Astrocyte of the cerebellum (primary cell): ENCODE measurements around the gene GNG12.

Experiments
- DNase-seq: peaks from one replicate; pipeline ENCODE4 v3.0.0-alpha.2; 2011; ENCODE audit warnings: low read depth
- H3K4me3 ChIP-seq: 2 replicates; pipeline ENCODE4 v1.5.1; 2011; ENCODE audit warnings: mild to moderate bottlenecking, low read depth, low read length, moderate library complexity
- CTCF ChIP-seq: IDR thresholded peaks from 2 replicates; pipeline ENCODE4 v1.5.1; 2012; ENCODE audit warnings: low read length, low read depth, moderate library complexity, mild to moderate bottlenecking; ENCODE audit errors: missing control alignments
- in situ Hi-C: cut with HindIII; loops from 2 replicates; pipeline ENCODE4 v1.10.0; 2017; ENCODE audit warnings: low sequenced_read_pairs

Gene GNG12

GRCh38 chr1:67855444-67855843 lies 22.2 kb upstream of the GNG12 start:
- H3K4me3 ChIP-seq = no peak overlapping the region
- in situ Hi-C loops = no loop called here
- no peak for TF ChIP-seq CTCF
- no peak for DNase-seq

GRCh38 chr1:67853704-67854103 lies 20.4 kb upstream of the GNG12 start:
- DNase-seq = peak; percentile 74
- no peak overlapping the region for H3K4me3 ChIP-seq
- peak; percentile 95 for TF ChIP-seq CTCF
- in situ Hi-C loops = no loop called here

GRCh38 chr1:67851800-67852199 lies 18.5 kb upstream of the GNG12 start:
- DNase-seq = no peak
- TF ChIP-seq CTCF = no peak
- H3K4me3 ChIP-seq = no peak overlapping the region
- in situ Hi-C loops = no loop called here

GRCh38 chr1:67850611-67851075 lies 17.4 kb upstream of the GNG12 start:
- peak; percentile 67 for DNase-seq
- no peak overlapping the region for H3K4me3 ChIP-seq
- no peak for TF ChIP-seq CTCF
- in situ Hi-C loops = no loop called here

- TF ChIP-seq CTCF = peak; percentile 48
- peak; percentile 49 for DNase-seq
- in situ Hi-C loops = no loop called here
These were observed 16.9 kb upstream of the GNG12 start for GRCh38 chr1:67850151-67850551.

GRCh38 chr1:67847466-67847865 lies 14.2 kb upstream of the GNG12 start:
- H3K4me3 ChIP-seq = no peak overlapping the region
- no peak for TF ChIP-seq CTCF
- DNase-seq = no peak
- in situ Hi-C loops = no loop called here

More at GRCh38 chr1:67850151-67850551, 16.9 kb upstream of the GNG12 start:
- H3K4me3 ChIP-seq = no peak overlapping the region

- no peak for DNase-seq
- H3K4me3 ChIP-seq = no peak overlapping the region
- TF ChIP-seq CTCF = no peak
- in situ Hi-C loops = no loop called here
These were observed 13.3 kb upstream of the GNG12 start for GRCh38 chr1:67846538-67846937.
